Stimulated activated CD8-positive, alpha-beta memory T cell treated with anti-CD3 and anti-CD28 coated beads, Interleukin-7, amount 100 ng/mL, for 4 hours (primary cell): Measurements from ENCODE around the gene NFIA.
A peak's percentile ranks its signal among the peaks of the same experiment; 100 is the strongest.
"Not testable (repeated sequence)": the region's sequence is repeated elsewhere in the genome, so short reads cannot be mapped to it uniquely, and the experiment has no call there.

ENCODE experiments used
- DNase-seq, 2 donors: peaks; one replicate each; pipeline ENCODE4 v3.0.0-alpha.2; 2020; ENCODE audit warnings: low read depth in 2 of 2

NFIA gene

DNA sequence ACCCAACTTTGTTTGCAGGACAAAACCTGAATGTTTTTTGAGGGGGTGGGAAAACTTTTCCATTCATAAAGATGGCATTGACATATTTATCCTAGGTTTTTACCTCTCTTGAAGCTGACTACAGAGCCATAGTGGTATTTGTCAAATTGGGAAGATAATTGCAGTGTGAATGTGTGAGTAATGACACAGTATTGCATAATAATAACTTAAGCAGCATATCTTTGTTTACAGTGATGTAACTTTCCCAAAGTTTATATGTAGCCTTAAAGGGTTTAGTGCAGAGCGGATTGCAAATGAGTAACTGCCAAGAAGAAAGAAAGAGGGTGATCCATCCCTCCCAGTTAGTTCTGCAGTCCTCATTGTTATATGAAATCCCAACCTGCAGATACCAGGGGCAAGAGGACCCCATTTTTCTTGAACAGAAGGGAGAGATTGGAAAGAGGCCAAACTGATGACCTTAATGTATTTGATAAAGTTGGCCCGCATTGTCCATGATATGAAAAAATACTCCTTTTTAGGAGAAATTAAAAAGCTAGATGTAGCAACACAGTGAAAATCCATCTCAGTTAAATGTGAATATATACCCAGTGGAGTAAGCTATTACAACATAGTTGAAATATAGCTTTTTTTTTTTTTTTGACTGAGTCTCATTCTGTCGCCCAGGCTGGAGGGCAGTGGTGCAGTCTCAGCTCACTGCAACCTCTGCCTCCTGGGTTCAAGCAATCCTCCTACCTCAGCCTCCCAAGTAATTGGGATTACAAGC is 23.7 kb upstream of the NFIA start:
- DNase-seq: no peak

DNA sequence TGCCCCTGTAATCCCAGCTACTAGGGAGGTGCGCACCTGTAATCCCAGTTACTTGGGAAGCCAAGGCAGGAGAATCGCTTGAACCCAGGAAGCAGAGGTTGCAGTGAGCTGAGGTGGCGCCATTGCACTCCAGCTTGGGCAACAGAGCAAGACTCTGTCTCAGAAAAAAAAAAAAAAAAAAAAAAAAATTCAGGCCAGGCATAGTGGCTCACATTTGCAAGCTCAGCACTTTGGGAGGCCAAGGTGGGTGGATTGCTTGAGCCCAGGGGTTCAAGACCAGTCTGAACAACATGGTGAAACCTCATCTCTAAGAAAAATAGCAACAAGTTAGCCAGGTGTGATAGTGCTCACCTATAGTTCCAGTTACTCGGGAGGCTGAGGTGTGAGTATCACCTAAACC is 20.8 kb upstream of the NFIA start:
- not testable (repeated sequence) for DNase-seq

DNA sequence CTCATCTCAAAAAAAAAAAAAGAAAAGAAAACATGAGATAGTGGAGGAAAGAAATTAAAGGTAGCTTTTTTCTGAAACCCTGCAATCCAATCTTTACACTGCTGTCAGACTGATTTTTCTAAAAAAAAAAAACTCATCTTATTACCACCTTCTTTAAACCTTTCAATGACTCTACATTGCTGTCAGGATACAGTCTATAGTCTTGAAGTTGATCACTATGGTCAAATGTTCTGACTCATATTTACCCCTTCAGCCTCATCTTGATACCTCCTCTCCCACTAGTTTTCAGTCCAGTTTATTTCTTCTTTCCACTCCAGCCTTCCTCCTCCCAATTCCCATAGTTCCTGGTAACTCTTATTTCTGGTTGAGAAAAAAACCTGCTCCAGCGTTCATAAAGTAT is 17.7 kb upstream of the NFIA start:
- no peak for DNase-seq

DNA sequence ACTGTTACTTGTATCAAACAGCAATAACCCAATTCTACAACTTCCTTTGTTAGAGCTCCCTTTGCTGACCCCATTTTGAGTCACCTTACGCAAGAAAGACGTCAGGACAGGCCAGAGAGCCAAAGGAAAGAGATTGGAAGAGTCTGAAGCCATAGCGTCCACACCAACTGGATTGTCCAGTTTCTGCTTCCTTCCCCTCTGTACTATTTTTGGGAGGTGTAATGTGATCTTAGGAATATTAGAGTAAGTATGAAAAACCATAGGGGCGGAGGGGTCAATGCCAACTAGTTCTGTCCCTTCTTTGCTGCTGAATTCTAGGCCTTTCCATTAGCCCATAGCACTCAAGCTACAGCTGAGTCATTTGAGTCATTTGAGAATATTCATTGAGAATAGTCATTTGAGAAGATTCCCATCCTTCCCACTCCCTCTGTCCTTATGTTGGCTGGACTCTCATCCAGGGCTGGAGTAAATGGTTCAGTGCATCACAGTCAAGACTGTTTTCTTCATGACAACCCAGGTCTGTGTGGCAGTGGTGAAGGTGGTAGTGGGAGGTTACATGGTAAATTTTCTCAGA is 14.8 kb upstream of the NFIA start:
- DNase-seq: no peak

DNA sequence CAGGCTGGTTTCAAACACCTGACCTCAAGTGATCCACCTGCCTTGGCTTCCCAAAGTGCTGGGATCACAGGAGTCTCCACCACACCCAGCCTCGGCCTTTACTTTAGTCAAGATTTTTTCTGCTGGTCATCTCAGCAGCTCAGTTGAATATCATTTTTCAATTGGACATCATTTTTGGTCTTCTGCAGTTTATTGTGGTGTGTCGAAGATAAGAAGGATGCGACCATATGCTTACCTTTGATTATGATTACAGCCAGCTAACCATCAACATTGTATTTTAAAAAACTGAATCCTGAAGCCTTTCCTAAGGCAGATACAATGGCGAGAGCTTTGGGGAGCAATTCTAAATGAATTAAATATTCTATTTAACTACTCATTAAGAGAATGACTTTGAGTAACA is 12.3 kb upstream of the NFIA start:
- DNase-seq: no peak

DNA sequence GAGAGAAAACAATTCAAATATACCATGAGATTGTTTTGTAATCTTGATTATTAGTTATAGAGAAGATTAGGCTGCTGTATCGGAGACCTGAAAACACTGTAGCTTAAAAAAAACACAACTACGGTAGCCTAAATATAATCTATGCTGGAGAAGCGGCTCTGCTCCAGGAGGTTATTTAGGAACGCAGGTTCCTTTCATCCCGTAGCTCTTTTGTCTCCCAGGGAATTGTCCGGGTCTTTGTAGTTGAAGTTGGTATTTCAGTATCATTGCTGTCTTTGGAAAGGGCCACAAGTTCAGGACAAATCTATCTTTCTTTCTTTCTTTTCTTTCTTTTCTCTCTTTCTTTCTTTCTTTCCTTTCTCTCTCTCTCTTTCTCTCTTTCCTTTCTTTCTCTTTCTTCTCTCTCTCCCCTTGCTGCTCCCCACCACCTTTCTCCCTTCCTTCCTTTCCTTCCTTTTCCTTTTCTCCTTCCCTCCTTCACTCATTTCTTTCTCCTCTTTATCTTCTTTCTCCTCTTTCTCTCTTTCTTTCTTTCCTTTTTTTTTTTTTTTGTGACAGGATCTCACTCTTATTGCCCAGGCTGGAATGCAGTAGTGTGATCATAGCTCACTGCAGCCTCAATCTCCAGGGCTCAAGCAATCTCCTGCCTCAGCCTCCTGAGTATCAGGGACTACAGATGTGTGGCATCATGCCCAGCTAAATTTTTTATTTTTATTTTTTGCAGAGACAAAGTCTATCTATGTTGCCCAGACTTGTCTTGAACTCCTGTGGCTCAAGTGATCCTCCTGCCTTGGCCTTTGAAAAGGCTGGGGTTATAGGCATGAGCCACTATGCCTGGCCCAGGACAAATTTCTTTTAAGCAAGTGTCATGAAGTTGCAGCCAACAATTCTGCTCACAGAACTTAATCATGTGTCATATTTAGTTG is 10.9 kb upstream of the NFIA start:
- no peak for DNase-seq

DNA sequence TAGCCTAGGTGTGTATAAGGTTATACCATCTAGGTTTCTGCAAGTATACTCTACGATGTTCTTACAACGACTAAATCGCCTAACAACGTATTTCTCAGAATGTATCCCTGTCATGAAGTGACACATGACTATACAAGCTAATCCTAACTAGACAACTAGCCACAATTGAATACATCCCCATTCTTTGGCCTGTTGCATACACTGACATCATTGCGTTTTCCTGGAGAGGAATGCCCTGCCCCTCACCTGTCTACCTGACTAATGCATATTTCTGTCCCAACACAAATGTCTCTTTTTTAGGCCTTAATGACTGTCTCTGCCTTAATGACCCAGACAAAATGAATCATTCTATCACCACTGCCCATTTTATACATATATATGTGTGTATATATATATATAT is 8.5 kb upstream of the NFIA start:
- no peak for DNase-seq

DNA sequence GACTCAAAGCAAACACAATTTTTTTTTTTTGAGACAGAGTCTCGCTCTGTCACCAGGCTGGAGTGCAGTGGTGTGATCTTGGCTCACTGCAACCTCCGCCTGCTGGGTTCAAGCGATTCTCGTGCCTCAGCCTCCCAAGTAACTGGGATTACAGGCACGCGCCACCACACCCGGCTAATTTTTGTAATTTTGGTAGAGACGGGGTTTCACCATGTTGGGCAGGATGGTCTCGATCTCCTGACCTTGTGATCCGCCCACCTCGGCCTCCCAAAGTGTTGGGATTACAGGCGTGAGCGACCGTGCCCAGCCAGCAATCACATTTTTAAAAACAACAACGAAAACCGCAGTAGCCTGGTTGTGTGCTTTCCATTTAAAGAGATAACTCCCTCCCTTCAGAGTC is 6.5 kb upstream of the NFIA start:
- DNase-seq: not testable (repeated sequence)

DNA sequence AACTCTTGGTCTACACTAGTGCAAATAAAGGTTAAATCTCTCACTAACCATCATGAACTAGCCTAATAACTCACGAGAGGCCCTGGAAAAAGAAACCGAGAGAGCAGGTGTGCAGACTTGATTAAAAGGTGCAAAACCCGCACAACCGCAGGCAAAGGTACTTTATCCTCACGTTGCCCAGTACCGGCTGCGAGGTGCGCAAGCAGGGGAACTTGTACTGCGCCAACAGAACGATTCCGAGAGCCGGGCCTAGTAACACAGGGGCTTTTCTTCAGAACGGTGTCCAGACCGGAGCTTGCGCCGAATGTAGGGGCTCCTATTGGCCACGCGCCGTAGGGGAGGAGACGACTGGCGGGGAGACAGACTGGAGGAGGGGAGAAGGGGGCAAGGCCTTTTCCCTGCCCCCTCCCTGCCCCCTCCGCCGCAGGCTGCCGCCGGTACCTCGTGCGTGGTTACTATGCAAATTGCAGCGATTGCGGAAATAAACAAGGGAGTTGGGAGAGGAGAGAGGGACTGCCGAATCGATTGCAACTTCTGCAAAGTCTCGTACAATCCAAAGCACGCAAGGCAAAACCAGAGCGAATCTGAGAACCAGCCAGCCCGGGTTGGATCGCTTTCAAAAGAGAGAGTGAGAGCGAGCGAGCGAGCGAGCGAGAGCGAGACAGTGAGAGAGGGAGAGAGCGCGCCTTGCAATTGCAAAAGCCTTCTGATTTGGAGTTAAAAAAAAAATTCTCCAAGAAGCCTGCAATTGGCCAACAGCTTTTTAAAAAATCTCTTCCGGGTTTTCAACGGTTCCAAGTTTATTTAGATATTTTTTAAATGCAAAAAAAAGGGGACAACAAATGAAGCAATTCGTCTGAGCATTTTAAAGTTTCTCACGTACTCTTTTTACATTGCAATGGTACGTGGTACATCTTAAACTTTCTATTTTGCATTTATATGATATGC is 5.4 kb upstream of the NFIA start:
- DNase-seq: peak; percentile 55 to 75

DNA sequence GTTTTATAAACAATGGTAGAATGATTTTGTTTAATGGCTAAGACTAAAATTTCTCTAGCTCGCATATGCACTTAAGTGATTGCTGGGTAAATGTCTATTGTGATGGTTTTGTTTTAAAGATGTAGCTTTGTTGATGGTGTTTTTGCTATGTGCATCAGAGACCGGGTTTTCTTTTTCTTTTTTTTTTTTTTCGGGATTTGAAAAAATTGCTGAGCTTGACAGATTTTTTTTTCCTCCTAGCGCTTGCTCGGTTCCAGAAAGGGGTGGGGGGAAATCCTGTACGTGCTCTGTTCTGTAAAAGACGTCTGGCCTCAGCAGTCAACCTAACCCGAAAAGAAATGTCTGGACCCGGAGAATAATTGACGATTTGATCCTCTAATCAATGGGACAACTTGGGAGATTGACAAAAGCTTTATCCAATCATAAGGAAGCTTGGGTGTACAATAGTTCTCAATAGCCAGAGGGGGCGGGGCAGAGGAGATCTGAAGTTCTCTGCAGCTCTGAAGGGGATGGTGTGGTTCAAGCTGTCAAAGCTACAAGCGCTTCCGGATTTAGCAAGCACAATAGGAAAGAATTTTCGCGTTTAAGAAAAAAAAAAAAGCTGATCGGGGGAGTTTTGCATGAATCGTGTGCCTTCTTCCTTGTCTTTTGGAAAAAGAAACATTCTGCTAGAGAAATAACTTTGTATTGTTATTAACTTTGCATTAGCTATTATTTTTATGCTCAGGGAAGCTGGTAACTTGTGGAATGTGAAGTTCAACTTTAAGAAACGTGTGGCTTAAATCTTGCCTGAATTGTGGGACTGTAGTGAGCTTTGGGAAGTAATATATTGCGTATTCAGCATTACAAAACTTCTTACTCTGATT is 4.5 kb upstream of the NFIA start:
- peak; percentile 82 to 89 for DNase-seq

DNA sequence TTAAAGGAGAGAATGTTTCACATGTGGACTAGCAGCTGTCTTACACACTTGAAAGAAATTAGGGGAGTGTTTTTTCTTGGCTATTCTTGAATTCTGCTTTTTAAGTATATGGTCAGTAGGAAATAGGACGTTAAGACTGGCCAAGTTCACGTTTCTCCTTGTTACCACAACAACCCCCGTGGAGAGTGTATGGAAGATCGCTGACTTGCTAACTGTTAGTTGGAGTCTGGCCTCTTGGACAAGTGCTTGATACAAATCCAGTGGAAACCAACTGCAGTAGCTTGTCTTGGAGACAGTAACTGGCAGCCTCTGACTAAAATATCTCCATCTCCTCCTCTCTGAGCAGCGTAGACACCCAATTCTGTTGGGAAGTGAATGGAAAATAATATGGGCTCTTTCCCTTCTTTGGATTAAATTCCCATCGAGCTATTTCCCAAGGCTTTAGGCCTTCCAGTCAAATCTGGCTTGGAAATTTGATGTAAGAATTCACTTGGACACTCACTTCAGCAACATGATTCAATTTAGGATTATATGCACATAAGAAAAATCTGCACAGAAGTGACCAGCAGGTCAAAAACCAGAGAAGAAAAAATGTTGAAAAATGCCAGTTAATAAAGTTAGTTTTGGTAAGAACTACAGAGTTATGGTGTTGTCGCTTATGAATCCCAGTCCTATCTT is 3.6 kb upstream of the NFIA start:
- no peak for DNase-seq

DNA sequence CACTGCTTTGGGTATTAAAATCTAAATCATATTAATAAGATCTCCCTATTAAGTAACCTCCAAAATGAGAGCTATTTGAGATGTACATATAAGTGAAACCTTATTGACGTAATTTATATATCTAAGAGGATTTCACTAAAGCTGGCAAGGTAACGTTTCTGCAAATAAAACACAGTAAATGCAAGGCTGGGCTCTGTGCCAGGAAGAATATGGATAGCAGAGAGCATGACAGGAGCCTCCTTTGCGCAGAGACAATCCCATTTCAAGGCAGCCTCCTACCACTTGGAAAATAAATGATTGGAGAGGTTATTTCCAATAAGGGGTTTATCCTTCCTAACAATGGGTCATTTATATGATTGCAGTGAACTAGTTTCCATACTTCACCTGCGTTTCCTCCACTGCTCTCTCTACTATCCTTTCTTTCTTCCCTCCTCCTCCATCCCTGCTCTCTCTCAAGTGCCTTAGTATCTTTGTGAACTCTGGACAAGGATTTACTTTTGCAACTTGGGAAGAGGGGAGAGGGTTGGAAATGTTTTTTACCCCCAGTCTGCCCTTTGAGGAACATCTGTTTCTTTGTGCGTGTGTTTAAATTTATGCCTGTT is 3.0 kb upstream of the NFIA start:
- no peak for DNase-seq

DNA sequence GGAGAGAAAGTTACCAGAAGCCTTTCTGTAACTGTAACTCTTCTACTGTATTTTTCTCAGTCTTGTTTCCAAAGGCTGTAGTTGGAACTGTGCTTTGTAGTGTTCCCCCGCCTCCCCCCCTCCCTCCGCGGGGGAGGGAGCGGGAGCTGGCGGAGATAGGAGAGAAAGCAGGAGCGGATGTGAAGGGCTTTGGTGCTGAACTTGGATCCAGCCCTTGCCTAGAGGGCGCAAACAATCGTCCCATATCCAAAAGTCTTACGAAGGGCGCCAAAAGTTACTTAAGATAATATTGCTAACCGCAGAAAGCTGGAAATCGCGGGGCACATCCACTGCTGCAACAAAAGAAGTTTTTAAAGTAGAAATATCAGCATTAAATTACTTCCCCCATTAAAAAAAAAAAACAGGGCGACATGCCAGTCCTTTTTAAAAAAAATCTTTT is 2.4 kb upstream of the NFIA start:
- DNase-seq: no peak

DNA sequence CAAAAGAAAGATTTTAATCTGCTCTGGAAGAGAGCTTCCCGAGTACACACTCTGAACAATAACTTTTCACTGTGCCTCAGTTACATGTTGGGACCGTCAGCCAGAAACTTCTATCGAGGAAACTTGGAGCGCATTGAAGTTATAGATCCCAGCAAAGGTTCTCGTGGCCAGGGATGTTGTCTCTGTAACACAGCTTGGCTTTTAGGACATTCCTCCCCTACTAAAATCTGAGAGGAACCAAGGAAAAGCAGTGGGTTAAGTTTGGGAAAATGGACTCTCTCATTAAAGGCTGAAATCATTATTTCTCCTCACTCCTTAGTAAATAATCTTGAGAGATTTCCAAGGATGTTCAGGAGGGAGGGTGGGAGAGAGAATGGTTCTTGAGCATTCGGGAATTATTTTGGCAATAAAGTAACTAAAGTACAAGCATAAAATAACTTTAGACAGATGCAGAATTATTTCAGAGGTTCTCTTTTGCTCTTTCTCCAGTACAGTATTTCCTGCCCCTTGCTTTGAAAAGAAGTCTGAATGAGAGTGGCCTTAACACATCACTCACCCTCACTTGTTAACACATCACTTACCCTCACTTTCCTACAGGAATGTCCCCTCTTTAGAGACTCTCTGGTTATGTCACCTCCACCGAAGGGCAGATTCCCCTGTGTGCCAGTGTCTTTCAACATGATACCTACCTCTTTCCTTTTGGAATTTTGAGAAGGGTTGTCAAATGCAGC is 1.8 kb upstream of the NFIA start:
- no peak for DNase-seq

DNA sequence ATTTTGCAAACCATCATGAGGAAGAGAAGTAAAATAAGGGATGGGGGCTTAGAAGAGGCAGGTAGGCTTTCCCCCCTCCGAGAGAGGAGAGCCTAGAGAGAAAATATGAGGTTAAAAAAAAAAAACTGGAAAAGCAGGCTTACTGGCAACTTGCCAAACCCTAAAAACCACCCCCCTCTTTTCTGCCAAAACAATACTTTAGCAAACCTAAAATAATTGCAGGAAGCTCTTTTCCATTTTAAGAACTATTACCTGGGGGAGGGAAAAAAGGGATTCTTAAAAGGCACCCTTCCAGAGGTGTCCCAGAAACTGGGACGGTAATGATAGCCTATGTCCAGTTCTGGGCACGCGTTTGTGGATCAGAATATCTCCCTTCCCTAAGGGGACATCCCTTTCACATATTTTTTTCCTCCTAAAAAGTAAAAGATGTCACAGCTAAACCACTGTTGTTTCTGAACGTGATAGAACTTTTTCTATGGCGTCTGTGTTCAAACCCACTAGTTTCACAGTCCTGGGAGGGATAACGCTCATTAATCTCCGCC is 1.1 kb upstream of the NFIA start:
- no peak for DNase-seq

DNA sequence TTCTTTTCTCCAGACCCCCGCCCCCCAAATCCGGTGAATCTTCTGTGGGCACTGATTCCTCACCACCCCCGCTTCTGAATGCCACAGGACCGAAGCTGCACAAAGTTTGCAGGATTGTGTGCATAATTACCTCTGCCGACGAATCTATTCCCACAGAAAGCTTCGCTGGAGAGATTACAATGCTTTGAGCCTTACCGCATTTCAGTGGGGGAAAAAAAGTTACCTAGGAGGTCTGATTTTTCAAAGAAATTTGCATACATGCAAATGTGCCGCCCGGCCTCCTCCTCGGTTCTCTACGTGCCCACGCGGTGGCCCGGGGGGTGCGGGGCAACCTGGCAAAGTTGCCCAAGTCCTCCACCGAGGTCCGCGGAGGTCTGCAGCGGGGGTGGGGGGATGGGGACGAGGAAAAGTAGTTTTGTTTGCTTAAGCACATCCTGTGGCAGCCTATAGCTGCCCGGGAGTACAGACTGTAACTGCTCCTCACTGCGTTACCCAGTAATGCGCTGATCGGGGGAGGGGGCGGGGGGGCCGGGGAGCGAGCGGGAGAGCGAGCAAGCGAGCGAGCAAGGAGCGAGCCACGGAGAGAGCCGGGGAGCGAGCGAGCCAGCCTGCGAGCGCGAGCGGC is 563 bp upstream of the NFIA start:
- DNase-seq: peak; percentile 32 to 63

DNA sequence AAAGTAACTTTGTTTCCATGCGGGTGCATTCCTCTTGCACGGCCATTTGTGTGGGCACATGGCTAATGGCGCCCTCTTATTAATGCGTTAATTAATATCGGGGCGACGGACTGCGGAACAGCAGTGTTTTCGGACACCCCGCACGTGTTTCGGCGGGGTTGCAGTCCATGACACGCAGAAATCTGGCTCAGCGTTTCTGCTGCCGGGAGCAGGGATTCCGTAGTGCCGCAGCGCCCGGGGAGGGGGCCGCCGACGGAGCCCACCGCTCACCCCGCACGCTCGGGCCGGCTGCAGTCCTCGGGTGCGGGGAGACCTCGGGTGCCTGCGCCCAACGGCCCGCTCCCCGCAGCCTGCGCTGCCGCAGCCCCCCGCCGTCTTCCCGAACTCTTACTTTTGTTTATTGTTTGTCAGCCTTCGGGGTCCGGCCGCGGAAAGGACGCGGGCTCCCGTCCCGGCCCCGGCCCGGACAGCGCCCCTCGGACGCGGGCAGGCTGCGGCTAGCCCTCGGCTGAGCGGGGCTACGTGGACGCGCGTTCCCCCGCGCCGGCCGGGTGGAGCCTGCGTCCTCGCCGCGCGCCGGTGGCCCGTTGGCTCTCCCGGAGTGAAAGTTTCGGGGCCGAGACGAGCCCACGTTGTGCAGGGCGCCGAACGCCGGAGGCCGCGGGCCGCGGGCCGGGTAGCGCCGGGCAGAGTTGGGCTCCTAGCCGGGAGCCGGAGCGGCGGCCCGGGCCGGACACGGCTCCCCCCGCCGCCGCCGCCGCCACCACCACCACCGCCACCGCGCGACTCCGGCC is 849 bp downstream of the NFIA start:
- peak in 1 of 2 donors; percentile 7 for DNase-seq
